Measurements from ENCODE around the gene SMIM20. TPM values are rescaled to one million over a fixed set of nuclear protein-coding genes. Genes with fewer than 3 reads are reported as not detected.
"Not testable (repeated sequence)": the region's sequence is repeated elsewhere in the genome, so short reads cannot be mapped to it uniquely, and the experiment has no call there.

The SMIM20 gene
- total and polyA plus RNA-seq, 3 donors from 2014 or later = 31.3 to 46.1 (median 38.3) TPM

DNA sequence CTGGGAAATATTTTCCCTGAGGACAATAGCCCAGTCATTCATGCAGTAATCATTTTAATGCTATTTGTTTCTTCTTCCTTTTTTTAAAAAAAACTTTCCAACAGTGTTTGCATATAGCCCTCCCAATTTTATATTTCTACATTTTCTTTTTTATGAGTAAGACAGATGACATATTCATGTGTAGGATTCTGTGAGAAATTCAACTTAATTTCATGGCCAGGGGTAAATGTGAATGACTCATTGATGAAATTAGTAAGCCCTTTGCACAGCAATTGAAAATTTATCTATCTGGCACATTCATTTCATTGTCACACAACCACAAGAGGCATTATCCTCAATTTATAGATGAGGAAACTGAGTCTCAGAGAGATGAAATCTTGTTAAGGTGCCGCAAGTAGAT, 13.7 kb upstream of the SMIM20 start:
- Histone ChIP-seq H3K36me3 (ENCODE audit: low read depth, missing control alignments) (no peaks in the 10 kb centered on the region), H3K4me1 (no peaks in the 10 kb centered on the region), H3K9me3 (no peaks in the 10 kb centered on the region), H3K4me3 (no peak overlapping the region), H3K27ac (no peak overlapping the region), H3K27me3 (no peaks in the 10 kb centered on the region)
- intact Hi-C loops (cut with DNase I; ENCODE audit: low total_unique reads) = no loop called here
- no peak for DNase-seq
- TF ChIP-seq, protein P1, sequence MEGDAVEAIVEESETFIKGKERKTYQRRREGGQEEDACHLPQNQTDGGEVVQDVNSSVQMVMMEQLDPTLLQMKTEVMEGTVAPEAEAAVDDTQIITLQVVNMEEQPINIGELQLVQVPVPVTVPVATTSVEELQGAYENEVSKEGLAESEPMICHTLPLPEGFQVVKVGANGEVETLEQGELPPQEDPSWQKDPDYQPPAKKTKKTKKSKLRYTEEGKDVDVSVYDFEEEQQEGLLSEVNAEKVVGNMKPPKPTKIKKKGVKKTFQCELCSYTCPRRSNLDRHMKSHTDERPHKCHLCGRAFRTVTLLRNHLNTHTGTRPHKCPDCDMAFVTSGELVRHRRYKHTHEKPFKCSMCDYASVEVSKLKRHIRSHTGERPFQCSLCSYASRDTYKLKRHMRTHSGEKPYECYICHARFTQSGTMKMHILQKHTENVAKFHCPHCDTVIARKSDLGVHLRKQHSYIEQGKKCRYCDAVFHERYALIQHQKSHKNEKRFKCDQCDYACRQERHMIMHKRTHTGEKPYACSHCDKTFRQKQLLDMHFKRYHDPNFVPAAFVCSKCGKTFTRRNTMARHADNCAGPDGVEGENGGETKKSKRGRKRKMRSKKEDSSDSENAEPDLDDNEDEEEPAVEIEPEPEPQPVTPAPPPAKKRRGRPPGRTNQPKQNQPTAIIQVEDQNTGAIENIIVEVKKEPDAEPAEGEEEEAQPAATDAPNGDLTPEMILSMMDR (IDR thresholded peaks at IDR 0.05) = no peak
- no peak for TF ChIP-seq POLR2A (IDR thresholded peaks at IDR 0.05)
- 96 to 100% methylated on average over 1 of the region's 1 CpG for WGBS, 2 donors

DNA sequence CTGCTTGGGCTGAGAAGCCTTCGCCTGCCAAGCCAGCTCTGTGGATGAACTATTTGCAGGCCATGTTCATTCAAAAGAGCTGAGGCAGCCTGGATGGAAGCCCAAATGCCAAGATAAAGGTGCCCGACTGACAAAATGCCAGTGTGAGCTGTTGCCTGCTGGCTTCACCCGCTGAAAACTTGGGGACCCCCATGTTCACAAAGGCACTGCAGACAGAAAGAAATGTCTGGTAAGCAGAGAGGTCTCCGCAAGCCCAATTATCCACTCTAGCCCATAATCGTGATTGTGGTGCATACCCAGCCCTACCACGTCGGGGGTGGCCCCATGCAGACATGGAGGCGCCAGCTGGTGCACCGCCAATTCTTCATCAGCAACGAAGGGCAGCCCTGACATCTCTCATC, 13.0 kb upstream of the SMIM20 start:
- TF ChIP-seq, protein P1 (IDR thresholded peaks at IDR 0.05) = no peak
- TF ChIP-seq POLR2A (IDR thresholded peaks at IDR 0.05) = no peak
- no peaks in the 10 kb centered on the region for H3K36me3 ChIP-seq (ENCODE audit: low read depth, missing control alignments)
- no peaks in the 10 kb centered on the region for H3K4me1 ChIP-seq
- H3K27me3 ChIP-seq = no peaks in the 10 kb centered on the region
- no peak overlapping the region for H3K4me3 ChIP-seq
- no peak overlapping the region for H3K27ac ChIP-seq
- intact Hi-C loops (cut with DNase I; ENCODE audit: low total_unique reads) = no loop called here
- H3K9me3 ChIP-seq = no peaks in the 10 kb centered on the region
- WGBS, 2 donors = 88% methylated on average over 10 of the region's 10 CpGs
- DNase-seq = no peak

DNA sequence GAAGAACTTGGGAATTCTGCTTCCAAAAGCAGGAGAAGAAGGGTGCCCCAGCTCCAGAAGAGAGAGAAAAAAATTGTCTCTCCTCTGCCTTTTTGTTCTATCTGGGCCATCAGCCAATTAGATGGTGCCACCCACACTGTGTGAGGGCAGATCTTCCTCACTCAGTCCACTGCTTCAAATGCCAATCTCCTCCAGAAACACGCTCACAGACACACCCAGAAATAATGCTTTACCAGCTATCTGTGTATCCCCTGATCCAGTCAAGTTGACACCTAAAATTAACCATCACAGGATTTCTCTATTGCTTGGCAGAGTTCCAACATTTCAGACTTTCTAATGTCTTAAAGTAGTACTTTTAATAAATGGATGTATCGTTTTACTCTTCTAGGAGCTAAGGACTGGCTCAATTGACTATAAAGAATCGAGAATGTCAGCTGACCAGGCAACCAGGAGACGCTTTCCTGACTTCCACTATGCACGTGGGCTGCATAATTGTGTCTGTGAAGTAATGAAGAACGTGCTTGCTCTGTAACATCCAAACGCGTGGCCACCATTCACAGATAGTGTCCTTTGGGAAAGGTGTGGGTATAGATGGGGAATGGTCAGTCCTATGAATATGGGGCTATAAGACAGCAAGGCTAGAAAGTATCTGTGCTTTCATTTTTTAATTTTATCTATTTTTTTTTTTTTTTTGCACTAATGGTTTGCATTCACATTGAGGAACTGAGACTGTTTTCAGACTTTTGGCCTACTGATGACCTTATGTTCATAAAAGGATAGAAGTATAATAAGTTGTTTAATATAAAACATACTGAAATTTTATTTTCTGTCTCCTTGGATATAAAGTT, 9.9 kb upstream of the SMIM20 start:
- no peaks in the 10 kb centered on the region for H3K36me3 ChIP-seq (ENCODE audit: low read depth, missing control alignments)
- no peak overlapping the region for H3K27ac ChIP-seq
- H3K4me1 ChIP-seq = no peaks in the 10 kb centered on the region
- TF ChIP-seq POLR2A (IDR thresholded peaks at IDR 0.05) = no peak
- intact Hi-C loops (cut with DNase I; ENCODE audit: low total_unique reads) = no loop called here
- H3K27me3 ChIP-seq = no peaks in the 10 kb centered on the region
- no peak overlapping the region for H3K4me3 ChIP-seq
- peak; percentile 49 for DNase-seq
- 84 to 90% methylated on average over 8 of the region's 8 CpGs for WGBS, 2 donors
- H3K9me3 ChIP-seq = no peaks in the 10 kb centered on the region

DNA sequence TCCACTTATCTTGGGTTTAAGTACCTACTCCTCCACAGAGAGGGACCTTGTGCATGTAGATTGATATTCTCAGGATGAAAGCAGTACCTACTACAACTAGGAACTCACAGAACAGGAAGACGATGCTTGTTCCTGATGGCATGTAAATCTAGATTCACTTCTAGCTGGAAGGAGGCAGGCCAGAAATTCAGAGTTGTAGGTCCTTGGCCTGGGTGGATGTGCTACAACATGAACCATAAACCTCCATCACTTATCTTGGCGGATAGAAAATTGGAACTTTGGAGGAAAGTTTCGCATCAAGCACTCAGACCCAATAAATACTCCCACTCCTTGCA, 9.3 kb upstream of the SMIM20 start:
- WGBS, 2 donors = 69 to 84% methylated on average over 3 of the region's 3 CpGs
- TF ChIP-seq, protein P1 (IDR thresholded peaks at IDR 0.05) = no peak
- no peak for TF ChIP-seq POLR2A (IDR thresholded peaks at IDR 0.05)

DNA sequence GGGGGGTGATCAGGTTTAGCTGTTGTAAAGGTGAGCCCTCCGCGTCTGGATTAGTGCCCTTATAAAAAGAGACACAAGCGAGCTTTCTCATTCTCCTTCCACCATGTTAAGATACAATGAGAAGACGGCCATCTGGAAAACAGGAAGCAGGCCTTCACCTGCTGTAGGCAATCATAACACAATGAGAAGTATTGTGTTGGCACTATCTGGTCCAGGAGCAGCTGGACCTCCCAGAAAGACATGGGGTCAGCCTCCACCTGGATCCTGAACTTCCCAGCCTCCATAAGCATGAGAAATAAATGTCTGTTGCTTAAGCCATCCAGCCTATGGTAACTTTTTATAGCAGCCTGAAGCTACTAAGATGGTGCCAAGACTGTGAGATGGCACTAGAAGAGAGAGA, 8.6 kb upstream of the SMIM20 start:
- intact Hi-C loops (cut with DNase I; ENCODE audit: low total_unique reads) = no loop called here
- WGBS, 2 donors = 90 to 93% methylated on average over 4 of the region's 4 CpGs

More for the DNA sequence above, 9.3 kb upstream of the SMIM20 start:
- Histone ChIP-seq H3K36me3 (ENCODE audit: low read depth, missing control alignments) (no peaks in the 10 kb centered on the region), H3K4me3 (no peak overlapping the region), H3K9me3 (no peaks in the 10 kb centered on the region), H3K4me1 (no peaks in the 10 kb centered on the region), H3K27ac (no peak overlapping the region), H3K27me3 (no peaks in the 10 kb centered on the region)
- intact Hi-C loops (cut with DNase I; ENCODE audit: low total_unique reads) = no loop called here
- no peak for DNase-seq

DNA sequence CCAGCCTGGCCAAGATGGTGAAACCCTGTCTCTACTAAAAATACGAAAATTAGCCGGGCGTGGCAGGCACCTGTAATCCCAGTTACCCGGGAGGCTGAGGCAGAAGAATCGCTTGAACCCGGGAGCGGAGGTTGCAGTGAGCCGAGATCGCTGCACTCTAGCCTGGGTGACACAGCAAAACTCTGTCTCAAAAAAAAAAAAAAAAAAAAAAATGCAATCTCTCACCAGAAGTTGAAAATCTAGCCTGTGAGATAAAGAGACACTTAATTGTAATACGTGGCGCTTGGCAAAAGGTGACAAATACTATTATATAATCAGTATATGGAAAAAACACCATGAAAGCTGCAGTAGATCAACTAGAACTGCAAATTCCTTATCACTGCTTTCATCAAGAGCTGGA, 7.9 kb upstream of the SMIM20 start:
- WGBS, 2 donors = 94 to 97% methylated on average over 11 of the region's 11 CpGs
- H3K9me3 ChIP-seq; H3K4me3 ChIP-seq; H3K27me3 ChIP-seq; H3K4me1 ChIP-seq; H3K27ac ChIP-seq; DNase-seq; H3K36me3 ChIP-seq (ENCODE audit: low read depth, missing control alignments); intact Hi-C loops (cut with DNase I; ENCODE audit: low total_unique reads): not testable (repeated sequence)

More for the DNA sequence above, 8.6 kb upstream of the SMIM20 start:
- TF ChIP-seq POLR2A (IDR thresholded peaks at IDR 0.05) = no peak
- TF ChIP-seq, protein P1 (IDR thresholded peaks at IDR 0.05) = no peak
- Histone ChIP-seq H3K4me3 (no peak overlapping the region), H3K4me1 (no peaks in the 10 kb centered on the region), H3K27ac (no peak overlapping the region), H3K27me3 (no peaks in the 10 kb centered on the region), H3K9me3 (no peaks in the 10 kb centered on the region), H3K36me3 (ENCODE audit: low read depth, missing control alignments) (no peaks in the 10 kb centered on the region)
- no peak for DNase-seq
